HG02678 (cell line): ENCODE data around the gene SIK2.

Experiments
- ATAC-seq: cut with Tn5 transposase; IDR thresholded peaks from one replicate; pipeline ENCODE4 v1.9.1; 2021; ENCODE audit warnings: mild to moderate bottlenecking, moderate library complexity; ENCODE audit not compliant: unreplicated experiment

Gene SIK2

GRCh38 chr11:111727431-111727830 lies 125.2 kb downstream of the SIK2 start:
- ATAC-seq = no peak

GRCh38 chr11:111729071-111729830 lies 127.0 kb downstream of the SIK2 start:
- ATAC-seq = no peak

GRCh38 chr11:111729831-111730311 lies 127.6 kb downstream of the SIK2 start:
- no peak for ATAC-seq

GRCh38 chr11:111730871-111731591 lies 128.8 kb downstream of the SIK2 start:
- ATAC-seq = no peak

- ATAC-seq = no peak
Observed at GRCh38 chr11:111731821-111732220, 129.6 kb downstream of the SIK2 start.

- ATAC-seq = no peak
Observed at GRCh38 chr11:111733016-111733415, 130.8 kb downstream of the SIK2 start.

- ATAC-seq = no peak
Observed at GRCh38 chr11:111733611-111734088, 131.4 kb downstream of the SIK2 start.

- ATAC-seq = no peak
Observed at GRCh38 chr11:111734101-111734953, 132.1 kb downstream of the SIK2 start.

GRCh38 chr11:111734954-111735261 lies 132.7 kb downstream of the SIK2 start:
- ATAC-seq = no peak

- ATAC-seq = no peak
Observed at GRCh38 chr11:111735262-111736116, 133.2 kb downstream of the SIK2 start.

- ATAC-seq = no peak
Observed at GRCh38 chr11:111736181-111736590, 133.9 kb downstream of the SIK2 start.

GRCh38 chr11:111736621-111737443 lies 134.6 kb downstream of the SIK2 start:
- ATAC-seq = no peak

- ATAC-seq = no peak
Observed at GRCh38 chr11:111737444-111738210, 135.4 kb downstream of the SIK2 start.

- ATAC-seq = no peak
Observed at GRCh38 chr11:111739299-111739698, 137.1 kb downstream of the SIK2 start.

GRCh38 chr11:111741751-111742150 lies 139.5 kb downstream of the SIK2 start:
- no peak for ATAC-seq

- no peak for ATAC-seq
Observed at GRCh38 chr11:111743700-111744099, 141.5 kb downstream of the SIK2 start.

GRCh38 chr11:111745719-111746504 lies 143.7 kb downstream of the SIK2 start:
- no peak for ATAC-seq
